Measurements from ENCODE around the gene PSMC2. TPM values are rescaled to one million over a fixed set of nuclear protein-coding genes. Genes with fewer than 3 reads are reported as not detected.

Gene PSMC2
- total RNA-seq, 1 donor from 2014 or later: 86.5 TPM

DNA sequence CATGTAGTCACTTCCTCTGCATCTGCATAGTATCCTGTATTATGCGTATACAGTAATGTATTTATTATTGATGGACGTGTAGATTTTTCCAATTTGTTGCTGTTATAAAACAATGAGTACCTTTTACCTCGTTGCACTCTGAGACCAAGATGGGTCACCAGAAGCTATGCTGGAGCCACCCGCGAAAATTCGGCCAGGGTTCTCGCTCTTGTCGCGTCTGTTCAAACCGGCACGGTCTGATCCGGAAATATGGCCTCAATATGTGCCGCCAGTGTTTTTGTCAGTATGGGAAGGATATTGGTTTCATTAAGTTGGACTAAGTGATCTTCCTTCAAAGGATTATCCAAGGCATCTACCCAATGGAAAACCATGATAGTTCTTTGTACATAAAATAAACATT lies 1.0 kb downstream of the PSMC2 start:
- no peak for DNase-seq (ENCODE audit: low spot score in 2 of 2, unreplicated experiment in 2 of 2)
- H3K27me3 Mint-ChIP-seq (ENCODE audit: low read depth): no peaks in the 10 kb centered on the region
- peaks cover 27% of the 10 kb centered on the region for H3K4me1 Mint-ChIP-seq
- H3K4me3 Mint-ChIP-seq: peak overlapping the region; percentile 100
- TF ChIP-seq, protein P1, sequence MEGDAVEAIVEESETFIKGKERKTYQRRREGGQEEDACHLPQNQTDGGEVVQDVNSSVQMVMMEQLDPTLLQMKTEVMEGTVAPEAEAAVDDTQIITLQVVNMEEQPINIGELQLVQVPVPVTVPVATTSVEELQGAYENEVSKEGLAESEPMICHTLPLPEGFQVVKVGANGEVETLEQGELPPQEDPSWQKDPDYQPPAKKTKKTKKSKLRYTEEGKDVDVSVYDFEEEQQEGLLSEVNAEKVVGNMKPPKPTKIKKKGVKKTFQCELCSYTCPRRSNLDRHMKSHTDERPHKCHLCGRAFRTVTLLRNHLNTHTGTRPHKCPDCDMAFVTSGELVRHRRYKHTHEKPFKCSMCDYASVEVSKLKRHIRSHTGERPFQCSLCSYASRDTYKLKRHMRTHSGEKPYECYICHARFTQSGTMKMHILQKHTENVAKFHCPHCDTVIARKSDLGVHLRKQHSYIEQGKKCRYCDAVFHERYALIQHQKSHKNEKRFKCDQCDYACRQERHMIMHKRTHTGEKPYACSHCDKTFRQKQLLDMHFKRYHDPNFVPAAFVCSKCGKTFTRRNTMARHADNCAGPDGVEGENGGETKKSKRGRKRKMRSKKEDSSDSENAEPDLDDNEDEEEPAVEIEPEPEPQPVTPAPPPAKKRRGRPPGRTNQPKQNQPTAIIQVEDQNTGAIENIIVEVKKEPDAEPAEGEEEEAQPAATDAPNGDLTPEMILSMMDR (IDR thresholded peaks at IDR 0.05; ENCODE audit: unreplicated experiment): no peak
- peaks cover 2% of the 10 kb centered on the region for H3K36me3 Mint-ChIP-seq
- no peaks in the 10 kb centered on the region for H3K9me3 Mint-ChIP-seq
- peak overlapping the region; percentile 85 for H3K27ac Mint-ChIP-seq

DNA sequence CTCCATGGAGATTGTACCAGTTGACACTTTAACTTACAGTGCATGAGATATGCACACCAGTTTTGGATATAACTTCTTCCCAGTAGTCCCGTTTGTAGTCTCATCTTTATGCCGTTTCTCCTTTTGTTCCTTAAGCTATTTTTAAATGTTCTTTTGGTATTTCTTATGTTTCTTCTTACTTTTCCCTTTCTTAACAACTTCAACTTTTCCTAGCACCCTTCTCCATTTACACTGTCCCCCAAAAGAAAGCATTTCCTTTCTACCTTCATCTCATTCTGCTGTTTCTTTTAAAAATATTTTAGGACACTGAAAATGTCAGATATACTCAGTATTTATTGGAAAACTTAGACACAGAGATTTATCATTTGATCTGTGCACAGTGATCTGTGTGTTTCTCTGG lies 1.5 kb downstream of the PSMC2 start:
- Mint-ChIP-seq H3K9me3 (no peaks in the 10 kb centered on the region), H3K36me3 (peaks cover 2% of the 10 kb centered on the region), H3K27ac (peak overlapping the region; percentile 19), H3K27me3 (ENCODE audit: low read depth) (no peaks in the 10 kb centered on the region), H3K4me1 (peaks cover 27% of the 10 kb centered on the region), H3K4me3 (peak overlapping the region; percentile 100)
- DNase-seq (ENCODE audit: low spot score in 2 of 2, unreplicated experiment in 2 of 2): no peak
- TF ChIP-seq, protein P1 (IDR thresholded peaks at IDR 0.05; ENCODE audit: unreplicated experiment): no peak

DNA sequence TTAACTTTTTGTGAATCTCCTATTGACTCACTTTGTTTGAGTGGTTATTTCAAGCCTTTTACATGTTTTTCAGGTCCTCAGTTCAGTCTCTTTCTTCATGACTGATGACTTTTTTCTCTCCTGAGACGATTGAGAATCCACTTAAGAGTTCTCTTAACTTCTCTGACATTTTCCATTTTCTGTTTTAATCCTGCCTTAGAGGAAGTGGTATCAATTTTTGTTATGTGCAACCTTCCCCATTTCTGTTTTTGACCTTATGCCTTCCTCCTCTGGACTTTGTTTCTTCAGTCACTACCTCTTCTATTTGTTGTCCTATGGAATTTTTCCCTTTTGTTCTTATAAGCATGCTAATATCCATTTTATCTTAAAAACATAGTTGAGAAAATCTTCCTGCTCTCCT lies 2.4 kb downstream of the PSMC2 start:
- no peak for DNase-seq (ENCODE audit: low spot score in 2 of 2, unreplicated experiment in 2 of 2)
- Mint-ChIP-seq H3K36me3 (peaks cover 2% of the 10 kb centered on the region), H3K4me1 (peaks cover 25% of the 10 kb centered on the region), H3K9me3 (no peaks in the 10 kb centered on the region), H3K4me3 (peak overlapping the region; percentile 26), H3K27me3 (ENCODE audit: low read depth) (no peaks in the 10 kb centered on the region), H3K27ac (peak overlapping the region; percentile 36)
- TF ChIP-seq, protein P1 (IDR thresholded peaks at IDR 0.05; ENCODE audit: unreplicated experiment): no peak

DNA sequence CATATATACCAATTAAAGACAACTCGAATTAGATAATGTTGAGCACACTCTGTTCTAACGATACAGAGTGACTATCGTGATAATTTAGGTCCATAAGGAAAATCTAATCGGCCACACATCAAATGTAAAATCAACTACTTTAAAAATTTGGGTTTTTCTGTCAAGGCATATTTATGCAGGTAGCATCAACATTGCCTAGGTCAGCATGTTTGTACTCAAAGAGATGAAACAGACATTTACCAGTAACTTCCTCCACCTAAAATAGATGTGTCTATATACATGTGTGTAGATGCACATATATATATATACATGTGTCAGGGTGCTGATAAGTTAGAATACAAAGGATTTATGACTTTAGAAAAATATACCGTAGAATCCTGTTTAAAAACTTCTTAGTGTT lies 22.0 kb downstream of the PSMC2 start:
- Mint-ChIP-seq H3K27ac (no peak overlapping the region), H3K36me3 (peaks cover 31% of the 10 kb centered on the region), H3K4me1 (no peaks in the 10 kb centered on the region), H3K9me3 (no peaks in the 10 kb centered on the region), H3K27me3 (ENCODE audit: low read depth) (peaks cover 14% of the 10 kb centered on the region), H3K4me3 (no peak overlapping the region)
- TF ChIP-seq, protein P1 (IDR thresholded peaks at IDR 0.05; ENCODE audit: unreplicated experiment): no peak
- no peak for DNase-seq (ENCODE audit: low spot score in 2 of 2, unreplicated experiment in 2 of 2)

DNA sequence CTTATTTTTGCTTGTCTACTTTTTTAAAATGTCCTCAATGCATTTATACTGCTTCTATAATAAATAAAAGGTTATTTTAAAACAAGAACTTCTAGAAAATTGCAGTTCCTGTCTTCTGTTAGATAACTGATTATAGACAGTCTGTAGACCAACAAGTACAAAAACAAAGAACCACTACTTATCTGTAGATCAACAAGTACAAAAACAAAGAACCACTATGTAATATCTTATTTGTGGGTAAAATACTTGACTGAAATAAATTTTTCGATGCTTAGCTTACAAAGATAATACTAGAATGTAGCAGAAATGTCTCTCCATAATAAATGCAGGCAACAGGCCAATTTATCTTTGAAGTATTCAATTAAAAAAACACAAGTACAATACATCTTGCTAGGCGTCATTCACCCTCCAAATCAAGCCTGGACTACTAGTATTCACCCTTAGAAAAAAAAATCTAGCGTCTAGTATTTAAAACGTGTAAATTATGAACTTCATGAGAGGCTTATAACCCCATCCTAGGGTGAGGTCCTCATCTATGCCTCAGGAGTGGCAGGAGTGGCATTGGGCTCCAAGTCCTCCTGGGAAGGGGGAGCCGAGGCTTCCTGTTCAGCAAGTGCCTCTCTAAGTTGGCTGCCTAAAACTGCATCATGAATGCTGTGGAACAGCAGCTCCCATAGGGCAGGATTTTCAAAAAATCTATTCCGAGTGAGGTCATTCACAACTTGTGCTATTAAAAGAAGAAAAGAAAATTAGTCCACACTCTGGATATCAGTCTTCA lies 26.6 kb downstream of the PSMC2 start:
- Mint-ChIP-seq H3K4me1 (no peaks in the 10 kb centered on the region), H3K27me3 (ENCODE audit: low read depth) (peaks cover 29% of the 10 kb centered on the region)

More for the DNA sequence above, 26.6 kb downstream of the PSMC2 start:
- peaks cover 5% of the 10 kb centered on the region for H3K36me3 Mint-ChIP-seq
- no peaks in the 10 kb centered on the region for H3K9me3 Mint-ChIP-seq
- DNase-seq (ENCODE audit: low spot score in 2 of 2, unreplicated experiment in 2 of 2): no peak
- H3K4me3 Mint-ChIP-seq: no peak overlapping the region
- TF ChIP-seq, protein P1 (IDR thresholded peaks at IDR 0.05; ENCODE audit: unreplicated experiment): no peak
- no peak overlapping the region for H3K27ac Mint-ChIP-seq

Data from mesothelial cell of epicardium (in vitro differentiated cells).